ENCODE results near the gene ATP2B2.

The ATP2B2 gene

DNA sequence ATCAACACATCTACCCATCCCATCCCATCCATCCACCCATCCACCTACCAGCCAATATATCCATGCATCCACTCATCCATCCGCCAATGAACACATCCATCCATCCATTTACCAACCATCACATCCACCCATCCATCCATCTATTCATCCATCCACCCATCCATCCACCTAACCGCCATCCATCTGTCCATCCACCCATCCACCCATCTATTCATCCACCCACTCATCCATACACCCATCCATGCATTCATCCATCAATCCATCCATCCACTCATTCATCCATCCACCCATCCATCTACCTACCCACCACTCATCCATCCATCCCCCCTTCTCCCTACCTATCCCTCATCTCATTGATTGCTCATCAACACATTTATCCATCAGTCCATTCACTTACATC, 136.9 kb downstream of the ATP2B2 start:
- DNase-seq (ENCODE audit: low read depth in 2 of 3, low spot score in 2 of 3): no peak

- no peak for DNase-seq (ENCODE audit: low read depth in 2 of 3, low spot score in 2 of 3)
Measured at GRCh38 chr3:10367506-10367905, 137.9 kb downstream of the ATP2B2 start.

GRCh38 chr3:10366651-10367101, 138.7 kb downstream of the ATP2B2 start:
- DNase-seq (ENCODE audit: low read depth in 2 of 3, low spot score in 2 of 3): peak; percentile 18 to 28 (median 23)

DNA sequence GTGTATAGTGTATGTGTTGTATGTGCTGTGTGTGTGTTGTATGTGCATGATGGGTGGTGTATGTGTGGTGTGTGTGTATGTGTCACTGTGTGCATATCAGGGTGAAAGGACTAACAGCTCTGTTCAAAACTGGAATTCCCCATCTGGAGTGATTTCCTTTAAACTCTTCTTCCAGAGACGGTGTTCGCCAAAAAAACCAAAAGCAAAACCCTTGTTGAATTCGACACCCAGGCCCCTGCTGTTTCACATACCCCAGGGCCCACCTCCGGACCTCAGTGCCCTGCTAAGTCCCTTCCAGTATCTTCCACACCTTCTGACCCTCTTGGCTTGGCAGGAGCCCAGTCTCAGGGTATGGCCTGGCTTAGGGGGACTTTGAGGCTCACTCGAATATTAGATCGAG, 139.6 kb downstream of the ATP2B2 start:
- DNase-seq (ENCODE audit: low read depth in 2 of 3, low spot score in 2 of 3): no peak

- no peak for DNase-seq (ENCODE audit: low read depth in 2 of 3, low spot score in 2 of 3)
Measured at GRCh38 chr3:10365316-10365715, 140.1 kb downstream of the ATP2B2 start.

- no peak for DNase-seq (ENCODE audit: low read depth in 2 of 3, low spot score in 2 of 3)
Measured at GRCh38 chr3:10364806-10365205, 140.6 kb downstream of the ATP2B2 start.

DNA sequence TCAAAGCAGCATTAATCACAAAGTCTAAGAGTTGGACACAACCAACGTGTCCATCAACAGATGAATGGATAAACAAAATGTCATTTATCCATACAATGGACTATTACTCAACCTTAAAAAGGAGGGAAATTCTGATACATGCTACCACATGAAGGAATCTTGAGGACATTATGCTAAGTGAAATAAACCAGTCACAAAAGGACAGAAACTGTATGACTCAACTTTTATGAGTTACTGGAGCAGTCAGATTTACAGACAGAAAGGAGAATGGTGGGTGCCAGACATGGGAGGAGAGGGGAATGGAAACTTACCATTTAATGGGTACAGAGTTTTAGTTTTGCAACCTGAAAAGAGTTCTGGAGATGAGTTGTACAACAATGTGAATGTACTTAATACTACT, 141.5 kb downstream of the ATP2B2 start:
- no peak for DNase-seq (ENCODE audit: low read depth in 2 of 3, low spot score in 2 of 3)

GRCh38 chr3:10361375-10361774, 144.0 kb downstream of the ATP2B2 start:
- no peak for DNase-seq (ENCODE audit: low read depth in 2 of 3, low spot score in 2 of 3)

DNA sequence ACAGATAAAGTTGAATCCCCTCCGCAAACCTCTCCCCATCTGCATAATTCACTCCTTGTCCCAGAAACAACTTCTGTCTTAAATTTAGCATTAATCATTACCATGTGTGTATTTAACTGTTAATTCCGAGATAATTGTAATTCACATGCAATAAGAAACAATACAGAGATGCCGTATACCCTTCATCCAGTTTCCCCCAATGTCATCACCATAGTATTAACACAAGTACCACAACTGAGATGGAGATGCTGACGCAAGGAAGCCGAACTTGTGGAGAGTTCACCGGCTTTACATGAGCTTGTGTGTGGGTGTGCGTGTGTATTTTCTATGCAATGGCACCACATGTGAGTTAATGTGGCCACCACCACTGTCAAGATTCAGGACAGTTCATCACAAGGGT, 144.9 kb downstream of the ATP2B2 start:
- no peak for DNase-seq (ENCODE audit: low read depth in 2 of 3, low spot score in 2 of 3)

DNA sequence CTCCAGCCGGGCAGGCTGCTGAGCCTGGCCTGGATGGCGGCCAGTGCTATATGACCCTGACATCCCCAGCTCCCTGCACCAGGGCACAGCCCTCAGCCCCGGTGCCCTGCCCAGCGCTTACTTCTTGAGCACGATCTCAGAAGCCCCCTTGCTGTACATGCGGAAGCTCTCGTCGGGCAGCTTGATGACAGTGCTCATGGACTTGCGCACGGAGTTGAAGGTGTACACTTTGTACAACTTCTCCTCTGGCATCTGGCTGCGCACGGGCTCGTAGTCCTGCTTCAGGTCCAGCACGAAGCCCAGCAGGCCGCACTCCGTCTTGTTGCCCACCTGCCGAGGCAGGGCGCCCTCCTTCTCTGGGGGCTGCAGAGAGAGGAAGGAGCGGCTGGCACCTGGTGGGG, 145.6 kb downstream of the ATP2B2 start:
- no peak for DNase-seq (ENCODE audit: low read depth in 2 of 3, low spot score in 2 of 3)

DNA sequence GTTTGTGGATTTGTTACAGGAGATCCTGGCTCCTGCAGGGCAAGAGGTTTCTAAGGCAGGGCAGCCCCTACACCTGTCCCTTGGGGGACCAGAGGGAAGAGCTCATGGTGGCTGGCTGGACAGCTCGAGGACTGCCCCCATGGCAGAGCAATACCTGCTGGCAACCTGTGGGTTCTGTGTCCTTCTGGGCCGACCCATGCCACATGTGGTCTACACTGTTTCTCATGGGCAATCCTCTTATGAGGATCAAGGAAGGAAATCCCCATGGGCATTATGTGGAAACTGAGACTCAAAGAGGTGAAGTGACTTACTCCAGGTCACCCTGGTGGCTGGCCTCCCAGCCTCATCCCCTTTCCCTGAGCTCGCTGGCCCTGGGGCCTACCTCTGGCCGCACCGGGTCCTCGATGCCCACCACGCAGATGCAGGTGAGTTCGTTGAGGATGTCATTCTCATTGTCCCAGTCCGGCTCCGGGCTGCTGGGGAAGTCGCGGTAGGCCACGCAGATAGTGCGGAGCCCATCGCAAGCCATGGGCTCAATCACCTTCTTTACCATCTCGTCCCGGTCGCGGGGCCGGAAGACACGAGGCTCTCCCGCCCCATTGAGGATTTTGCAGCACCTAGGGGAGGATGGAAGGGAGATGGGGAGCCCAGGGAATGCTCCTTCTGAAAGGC, 146.9 kb downstream of the ATP2B2 start:
- no peak for DNase-seq (ENCODE audit: low read depth in 2 of 3, low spot score in 2 of 3)

GRCh38 chr3:10357592-10358308, 147.6 kb downstream of the ATP2B2 start:
- DNase-seq (ENCODE audit: low read depth in 2 of 3, low spot score in 2 of 3): no peak

- DNase-seq (ENCODE audit: low read depth in 2 of 3, low spot score in 2 of 3): no peak
Measured at GRCh38 chr3:10357095-10357494, 148.3 kb downstream of the ATP2B2 start.

DNA sequence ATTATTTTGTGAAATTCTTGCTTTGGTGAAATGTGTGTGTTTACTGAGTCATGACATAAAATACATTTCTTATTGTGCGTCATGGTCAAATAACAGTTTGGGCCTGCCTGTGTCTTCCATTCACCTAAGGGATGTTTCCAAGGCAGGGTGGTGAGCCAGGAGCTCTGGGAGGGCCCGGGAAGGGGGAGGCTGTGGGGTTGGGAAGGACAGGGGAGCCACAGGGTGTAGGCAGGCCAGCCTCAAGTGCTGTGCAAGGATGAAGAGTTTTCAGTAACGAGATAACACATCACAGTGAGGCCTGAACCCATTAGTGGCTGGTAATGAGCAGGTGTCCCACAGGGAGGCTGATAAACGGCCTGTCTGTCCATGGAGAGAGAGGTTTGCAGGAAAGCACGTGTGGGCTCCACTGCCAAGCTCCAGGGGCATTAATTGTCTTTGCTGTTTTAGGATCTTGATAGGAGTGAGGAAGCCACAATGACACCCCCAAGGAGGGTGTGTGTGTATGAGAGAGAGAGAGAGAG, 148.9 kb downstream of the ATP2B2 start:
- no peak for DNase-seq (ENCODE audit: low read depth in 2 of 3, low spot score in 2 of 3)

- DNase-seq (ENCODE audit: low read depth in 2 of 3, low spot score in 2 of 3): no peak
Measured at GRCh38 chr3:10354361-10355015, 150.9 kb downstream of the ATP2B2 start.

DNA sequence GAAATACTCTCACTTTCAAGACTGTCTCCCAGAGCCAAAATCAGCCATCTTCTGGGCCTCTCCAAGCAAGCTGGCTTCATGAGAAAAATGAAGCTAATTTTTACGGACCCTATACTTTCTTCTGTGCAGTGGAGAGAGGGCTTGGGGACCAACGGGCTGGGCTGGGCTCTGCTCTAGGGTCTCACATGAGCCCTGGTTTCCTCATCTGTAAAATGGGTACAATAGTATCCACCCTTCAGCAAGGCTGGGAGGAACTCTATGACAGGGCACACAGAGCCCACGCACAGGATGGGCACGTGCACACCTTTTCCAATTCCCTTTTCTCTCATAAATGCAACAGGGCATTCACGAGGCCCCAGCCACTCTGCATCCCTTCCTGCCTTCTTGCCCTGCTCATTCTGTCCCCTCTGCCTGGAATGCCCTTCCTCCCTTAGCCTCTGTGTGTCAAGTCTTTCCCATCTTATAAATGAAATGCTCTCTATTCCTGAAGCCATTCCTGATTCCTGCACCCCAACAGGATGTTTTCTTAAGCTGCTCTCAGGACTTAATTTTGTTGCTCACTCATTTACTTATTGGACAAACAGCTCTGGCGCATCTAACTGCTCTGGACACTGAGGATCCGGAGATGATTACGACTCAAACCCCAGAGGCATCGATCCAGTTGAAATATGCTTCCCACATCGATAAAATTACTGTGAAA, 151.6 kb downstream of the ATP2B2 start:
- no peak for DNase-seq (ENCODE audit: low read depth in 2 of 3, low spot score in 2 of 3)

DNA sequence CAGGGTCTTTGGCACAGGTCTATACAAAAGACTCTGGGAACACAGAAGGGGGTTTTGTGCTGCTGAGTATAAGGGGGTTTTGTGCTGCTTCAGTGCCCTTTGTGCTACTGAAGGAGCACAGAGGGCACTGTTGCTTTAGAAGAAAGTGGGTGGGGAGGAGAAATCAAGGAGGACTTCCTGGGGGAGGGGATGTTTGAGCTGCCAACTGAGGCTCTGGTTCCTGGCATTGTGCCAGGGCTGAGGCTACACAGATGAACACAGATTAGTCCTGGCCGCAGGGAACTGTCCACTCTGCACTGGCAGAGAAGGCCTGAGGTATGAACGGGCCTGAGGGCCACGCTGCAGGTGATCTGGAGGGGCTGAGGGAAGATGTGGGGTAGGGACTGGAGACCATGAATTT, 152.2 kb downstream of the ATP2B2 start:
- no peak for DNase-seq (ENCODE audit: low read depth in 2 of 3, low spot score in 2 of 3)

DNA sequence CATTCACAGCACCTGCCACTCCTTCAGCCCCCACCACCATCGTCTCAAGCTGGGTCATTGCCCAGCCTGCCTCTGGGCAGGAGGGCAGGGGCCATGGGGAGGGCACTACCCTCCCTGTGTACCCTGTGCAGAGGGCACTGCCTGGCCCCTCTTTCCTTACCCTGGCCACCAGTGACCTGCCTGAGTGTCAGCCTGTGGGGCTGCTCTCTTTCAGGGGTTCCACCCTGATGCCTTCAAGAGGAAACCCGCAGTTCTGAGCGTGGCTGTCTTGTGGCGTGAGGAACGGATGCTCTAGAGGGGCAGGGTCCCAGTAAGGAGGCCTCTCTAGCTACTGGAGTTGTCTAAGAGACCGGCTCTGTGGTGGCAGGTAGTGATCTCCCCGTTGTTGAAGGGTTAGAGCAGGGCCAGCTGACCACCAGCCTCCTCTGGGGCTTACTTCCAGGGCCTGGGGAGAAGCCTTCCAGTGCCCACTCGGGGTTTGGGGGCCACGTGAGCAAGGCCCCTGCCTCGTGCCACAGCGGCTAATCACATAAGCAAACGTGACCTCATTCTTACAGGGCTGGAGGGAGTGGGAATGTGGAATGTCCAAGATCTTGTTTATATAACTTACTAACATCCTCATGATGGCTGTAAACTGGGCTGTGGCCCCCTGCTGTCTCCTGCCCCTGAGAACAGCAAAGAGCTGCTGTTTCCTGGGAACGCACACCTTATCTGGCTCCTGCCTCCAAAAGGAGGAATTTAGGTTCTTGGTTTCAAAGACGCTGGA, 153.1 kb downstream of the ATP2B2 start:
- DNase-seq (ENCODE audit: low read depth in 2 of 3, low spot score in 2 of 3): no peak

GRCh38 chr3:10351013-10351735, 154.2 kb downstream of the ATP2B2 start:
- no peak for DNase-seq (ENCODE audit: low read depth in 2 of 3, low spot score in 2 of 3)

All from activated CD8-positive, alpha-beta memory T cell treated with anti-CD3 and anti-CD28 coated beads for 48 hours (primary cell).